NCI-H1092 (cell line): ENCODE data around the gene HHATL.

Source experiments
- DNase-seq: peaks from one replicate; lab custom pipeline; 2025; lab: John Stamatoyannopoulos, UW

The HHATL gene

GRCh38 chr3:42684632-42685362 lies 17.8 kb downstream of the HHATL start:
- no peak for DNase-seq

GRCh38 chr3:42683875-42684598 lies 18.6 kb downstream of the HHATL start:
- DNase-seq, result no peak

- no peak for DNase-seq
These were observed 20.1 kb downstream of the HHATL start for GRCh38 chr3:42682301-42683070.

DNA sequence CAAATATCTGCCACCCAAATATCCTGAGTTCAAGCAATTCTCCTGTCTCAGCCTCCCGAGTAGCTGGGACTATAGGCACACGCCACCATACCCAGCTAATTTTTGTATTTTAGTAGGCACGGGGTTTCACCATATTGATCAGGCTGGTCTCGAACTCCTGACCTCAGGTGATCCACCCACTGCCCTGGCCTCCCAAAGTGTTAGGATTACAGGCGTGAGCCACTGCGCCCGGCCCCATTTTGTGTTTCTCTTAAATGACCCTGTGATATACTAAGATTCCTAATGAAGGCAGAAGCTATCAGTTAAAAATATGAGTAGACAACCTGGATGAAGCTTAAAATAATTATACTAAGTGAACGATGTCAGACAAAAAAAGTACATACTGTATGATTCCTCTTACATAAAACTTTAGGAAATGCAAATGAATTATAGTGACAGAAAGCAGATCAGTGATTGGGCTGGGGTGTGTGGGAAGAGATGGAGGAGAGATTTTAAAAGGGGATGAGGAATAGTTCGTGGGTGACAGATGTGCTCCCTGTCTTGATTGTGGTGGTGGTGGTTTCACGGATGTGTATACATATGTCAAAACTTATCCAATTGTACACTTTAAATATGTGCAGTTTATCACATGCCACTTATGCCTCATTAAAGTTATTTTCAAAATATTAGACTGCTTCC lies 21.1 kb downstream of the HHATL start:
- no peak for DNase-seq

DNA sequence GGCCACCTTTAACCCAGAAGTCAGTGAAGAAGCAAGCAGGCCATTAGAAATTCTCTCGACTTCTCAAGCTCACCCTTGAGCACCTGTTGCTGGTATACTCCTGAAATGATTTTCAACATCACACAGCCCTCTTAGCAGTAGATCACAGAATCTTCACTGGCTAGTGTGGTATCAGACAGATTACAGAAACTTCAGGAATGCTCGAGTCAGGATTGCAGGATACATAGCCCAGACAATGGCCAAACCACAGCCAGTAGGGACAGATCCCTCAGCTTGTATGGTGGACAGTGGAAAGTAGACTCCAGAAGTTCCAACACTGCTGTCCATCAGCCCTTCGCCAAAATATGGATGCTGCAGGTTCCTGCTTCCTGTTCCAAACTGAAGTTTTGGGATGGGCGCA lies 21.8 kb downstream of the HHATL start:
- no peak for DNase-seq

GRCh38 chr3:42680271-42680670 lies 22.3 kb downstream of the HHATL start:
- DNase-seq, result no peak

DNA sequence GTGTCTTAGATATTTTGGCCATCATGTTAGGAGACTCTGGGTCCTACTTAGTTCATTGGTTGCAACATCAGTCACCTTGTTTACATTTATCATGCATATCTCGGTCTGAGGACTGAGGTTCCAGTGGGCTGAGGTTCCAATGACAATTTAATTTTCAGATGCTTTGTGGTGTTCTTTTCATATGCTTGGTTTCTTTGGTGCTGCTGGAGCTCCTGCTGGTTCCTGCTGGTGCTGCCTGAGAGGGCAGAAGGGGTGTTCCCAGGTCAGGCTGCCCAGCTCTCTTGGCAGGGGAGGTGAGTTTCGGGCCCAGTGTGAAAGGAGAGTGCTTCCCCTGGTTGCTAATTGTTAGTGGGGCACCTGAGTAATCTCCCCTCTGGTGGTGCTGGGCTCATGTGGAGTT lies 24.2 kb downstream of the HHATL start:
- DNase-seq, result no peak

DNA sequence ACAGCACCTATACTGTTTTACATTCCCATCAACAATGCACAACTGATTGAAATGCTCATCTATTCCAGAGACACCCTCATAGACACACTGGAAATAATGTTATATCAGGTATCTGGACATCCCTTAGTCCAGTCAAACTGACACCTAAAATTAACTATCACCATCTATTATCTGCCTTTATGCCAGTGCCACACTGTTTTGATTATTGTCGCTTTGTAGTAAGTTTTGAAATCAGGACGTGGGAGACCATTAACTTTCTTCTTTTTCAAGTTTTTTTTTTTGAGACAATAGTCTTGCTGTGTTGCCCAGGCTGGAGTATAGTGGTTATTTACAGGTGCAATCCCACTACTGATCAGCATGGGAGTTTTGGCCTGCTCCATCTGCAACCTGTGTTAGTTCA lies 26.7 kb downstream of the HHATL start:
- DNase-seq, result no peak

DNA sequence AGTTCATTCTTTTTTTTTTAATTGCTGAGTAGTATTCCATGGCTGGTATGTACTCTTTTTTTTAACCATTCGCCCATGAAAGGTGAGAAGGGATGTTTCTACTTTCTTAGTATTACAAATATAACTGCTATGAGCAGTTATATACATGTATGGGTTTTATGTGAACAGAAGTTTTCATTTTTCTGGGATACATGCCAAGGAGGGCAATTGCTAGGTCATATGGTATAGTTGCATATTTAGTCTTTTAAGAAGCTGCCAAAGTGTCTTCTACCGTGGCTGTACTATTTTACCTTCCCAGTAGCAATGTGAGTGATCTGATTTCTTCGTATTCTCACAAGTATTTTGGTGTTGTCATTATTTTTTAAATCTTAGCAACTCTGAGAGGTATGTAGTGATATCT lies 28.5 kb downstream of the HHATL start:
- DNase-seq, result no peak

DNA sequence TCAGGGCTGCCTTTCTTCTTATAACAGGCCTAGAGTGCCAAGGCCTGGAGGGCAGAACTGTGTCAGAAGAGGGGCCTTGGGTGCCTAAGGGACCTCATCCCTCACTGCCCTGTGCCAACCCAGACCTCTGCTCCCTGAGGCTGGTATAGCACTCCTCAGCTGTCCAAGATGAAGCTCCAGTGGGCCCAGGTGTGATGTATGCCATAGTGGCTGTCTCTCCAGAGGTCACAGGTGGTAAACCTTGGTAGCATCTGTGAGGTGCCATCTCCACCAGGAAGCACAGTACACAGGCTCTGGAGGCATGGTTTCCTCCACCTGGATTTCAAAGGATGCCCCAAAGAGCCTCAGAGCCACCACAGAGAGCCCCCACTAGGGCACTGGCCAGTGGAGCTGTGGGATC lies 29.5 kb downstream of the HHATL start:
- no peak for DNase-seq

- DNase-seq, result no peak
These were observed 30.1 kb downstream of the HHATL start for GRCh38 chr3:42672515-42672914.

- no peak for DNase-seq
These were observed 31.9 kb downstream of the HHATL start for GRCh38 chr3:42670670-42671069.

DNA sequence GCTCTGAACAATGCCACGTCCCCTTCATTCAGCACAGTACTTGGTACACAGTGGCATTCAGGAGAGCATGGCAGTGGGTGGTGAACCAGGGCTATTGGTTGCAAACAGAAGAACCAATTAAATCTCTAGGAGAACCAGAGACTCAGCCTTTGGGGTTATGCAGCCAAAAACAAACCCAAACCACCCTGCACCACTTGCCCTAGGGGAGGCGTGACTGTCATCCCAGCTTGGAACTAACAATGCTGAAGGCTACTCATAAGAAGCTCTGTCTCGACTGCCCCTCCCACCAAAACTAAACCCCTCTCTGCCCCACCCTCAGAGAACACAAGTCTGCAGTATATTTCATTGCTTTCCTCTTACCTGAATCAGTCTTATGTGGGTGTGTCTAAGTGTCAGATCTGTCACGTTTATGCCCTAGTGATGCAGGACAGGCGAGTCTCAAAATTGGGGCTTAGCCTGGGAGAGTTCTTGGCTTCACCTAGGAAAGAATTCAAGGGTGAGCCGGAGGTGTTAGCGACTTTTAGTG lies 32.5 kb downstream of the HHATL start:
- DNase-seq, result no peak

- DNase-seq, result no peak
These were observed 33.8 kb downstream of the HHATL start for GRCh38 chr3:42668793-42669217.

- DNase-seq, result no peak
These were observed 34.2 kb downstream of the HHATL start for GRCh38 chr3:42668413-42668760.

- DNase-seq, result peak; percentile 51
These were observed 34.8 kb downstream of the HHATL start for GRCh38 chr3:42667523-42668412.

GRCh38 chr3:42667096-42667522 lies 35.5 kb downstream of the HHATL start:
- DNase-seq, result no peak

- DNase-seq, result no peak
These were observed 36.0 kb downstream of the HHATL start for GRCh38 chr3:42666577-42666998.

DNA sequence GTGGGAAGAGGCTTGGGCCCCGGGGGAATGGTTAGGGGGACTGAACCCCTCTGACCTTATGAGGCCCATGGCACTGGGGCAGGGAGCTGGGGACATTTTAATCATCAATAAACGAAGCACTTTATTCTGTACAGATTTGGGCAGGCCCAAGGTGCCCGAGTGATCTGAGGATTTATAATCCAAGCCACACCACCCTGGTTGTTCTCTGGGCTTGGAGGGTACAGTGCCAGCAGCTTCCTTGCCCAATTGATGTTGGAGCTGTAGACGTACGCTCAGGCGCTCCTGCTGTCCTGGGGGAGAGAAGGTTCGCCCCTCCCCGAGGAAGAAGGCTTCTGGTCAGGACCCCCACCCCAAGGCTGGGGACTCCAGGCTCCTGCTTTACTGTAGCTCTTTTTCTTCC lies 36.6 kb downstream of the HHATL start:
- DNase-seq, result no peak

- no peak for DNase-seq
These were observed 37.3 kb downstream of the HHATL start for GRCh38 chr3:42665050-42665878.
